CD14-positive monocyte (primary cell): Measurements from ENCODE around the gene ART4. TPM values are rescaled to one million over a fixed set of nuclear protein-coding genes. Genes with fewer than 3 reads are reported as not detected.

Source experiments
- DNase-seq, 3 donors: peaks; one replicate each; pipeline ENCODE4 v3.0.0-alpha.2; 2011 to 2022
- H2AFZ ChIP-seq: 2 replicates; pipeline ENCODE4 v1.6.0; 2012; ENCODE audit warnings: mild to moderate bottlenecking, low read depth, low read length, inconsistent platforms; ENCODE audit not compliant: insufficient read depth, poor library complexity, severe bottlenecking
- H3K27ac ChIP-seq, 2 donors: 1 replicate in 1 of 2; 2 replicates in 1 of 2; pipeline ENCODE4 v1.5.1; 2012 to 2013; ENCODE audit warnings: low read length in 2 of 2, control low read depth in 1 of 2, inconsistent platforms in 1 of 2, low read depth in 1 of 2, mild to moderate bottlenecking in 1 of 2
- H3K27me3 ChIP-seq, 2 donors: one replicate each; pipeline versions ENCODE4 v1.6.0 to v1.6.1; 2011 to 2013; ENCODE audit warnings: low read length in 2 of 2; ENCODE audit not compliant: control insufficient read depth in 2 of 2, insufficient read depth in 2 of 2
- H3K36me3 ChIP-seq, 2 donors: replicated peaks in 1 of 2; 1 replicate in 1 of 2; 2 replicates in 1 of 2; pipeline versions ENCODE4 v1.5.1 to v1.6.1; 2012 to 2013; ENCODE audit warnings: low read length in 2 of 2, control low read depth in 1 of 2, inconsistent platforms in 1 of 2, mild to moderate bottlenecking in 1 of 2; ENCODE audit not compliant: insufficient read depth in 2 of 2, control insufficient read depth in 1 of 2
- H3K4me1 ChIP-seq, 2 donors: 1 replicate in 1 of 2; 2 replicates in 1 of 2; pipeline versions ENCODE4 v1.5.1 to v1.6.1; 2012 to 2013; ENCODE audit warnings: low read length in 2 of 2, control low read depth in 1 of 2, inconsistent platforms in 1 of 2, mild to moderate bottlenecking in 1 of 2, moderate library complexity in 1 of 2; ENCODE audit not compliant: insufficient read depth in 2 of 2, control insufficient read depth in 1 of 2
- H3K4me2 ChIP-seq: replicated peaks from 2 replicates; pipeline ENCODE3; 2012; ENCODE audit warnings: low read length, moderate library complexity, mild to moderate bottlenecking; ENCODE audit not compliant: poor library complexity, severe bottlenecking; ENCODE audit errors: extremely low read depth
- H3K4me3 ChIP-seq, 3 experiments: fragments of 200-600 bp in 1 of 3; sonication (generic) in 1 of 3; replicated peaks in 1 of 3; 1 replicate in 2 of 3; 2 replicates in 1 of 3; pipeline ENCODE4 v1.5.1; 2011 to 2013; ENCODE audit warnings: low read length in 3 of 3, mild to moderate bottlenecking in 3 of 3, control low read depth in 2 of 3, low read depth in 2 of 3, inconsistent platforms in 1 of 3, moderate library complexity in 1 of 3
- H3K79me2 ChIP-seq: 2 replicates; pipeline ENCODE4 v1.6.0; 2012; ENCODE audit warnings: mild to moderate bottlenecking, control low read depth, inconsistent platforms, low read length, moderate library complexity; ENCODE audit not compliant: insufficient read depth
- H3K9ac ChIP-seq: 2 replicates; pipeline ENCODE4 v1.6.0; 2017; ENCODE audit warnings: low read length, mild to moderate bottlenecking; ENCODE audit not compliant: insufficient read depth, poor library complexity, severe bottlenecking
- H3K9me3 ChIP-seq, 2 donors: replicated peaks in 1 of 2; 1 replicate in 1 of 2; 2 replicates in 1 of 2; pipeline versions ENCODE4 v1.5.1 to v1.6.1; 2012 to 2013; ENCODE audit warnings: low read length in 2 of 2, control low read depth in 1 of 2; ENCODE audit not compliant: control insufficient read depth in 1 of 2, insufficient read depth in 1 of 2
- H4K20me1 ChIP-seq: 2 replicates; pipeline ENCODE4 v1.6.0; 2012; ENCODE audit warnings: mild to moderate bottlenecking, low read length, control low read depth, moderate library complexity; ENCODE audit not compliant: insufficient read depth
- H3K27ac Mint-ChIP-seq, 7 donors: one replicate each; pipeline ENCODE4 v1.8.0; 2020; ENCODE audit warnings: mild to moderate bottlenecking in 7 of 7, mixed read lengths in 7 of 7, moderate library complexity in 6 of 7, inconsistent platforms in 2 of 7
- H3K27me3 Mint-ChIP-seq, 3 donors: one replicate each; pipeline ENCODE4 v1.8.0; 2021 to 2022; ENCODE audit warnings: low read depth in 3 of 3, mild to moderate bottlenecking in 3 of 3, mixed read lengths in 3 of 3, moderate library complexity in 3 of 3, inconsistent platforms in 1 of 3
- H3K36me3 Mint-ChIP-seq, 2 donors: one replicate each; pipeline ENCODE4 v1.8.0; 2020; ENCODE audit warnings: mixed read lengths in 2 of 2, inconsistent platforms in 1 of 2, mild to moderate bottlenecking in 1 of 2
- H3K4me1 Mint-ChIP-seq: one replicate; pipeline ENCODE4 v1.8.0; 2020; ENCODE audit warnings: mild to moderate bottlenecking, mixed read lengths
- H3K4me3 Mint-ChIP-seq, 2 donors: one replicate each; pipeline ENCODE4 v1.8.0; 2020; ENCODE audit warnings: mild to moderate bottlenecking in 2 of 2, mixed read lengths in 2 of 2, moderate library complexity in 1 of 2
- H3K9me3 Mint-ChIP-seq, 7 donors: one replicate each; pipeline ENCODE4 v1.8.0; 2020 to 2022; ENCODE audit warnings: mixed read lengths in 7 of 7, mild to moderate bottlenecking in 6 of 7, moderate library complexity in 6 of 7, inconsistent platforms in 2 of 7
- CTCF ChIP-seq: fragments of 200-600 bp; IDR thresholded peaks from one replicate; pipeline ENCODE4 v1.8.0; 2022; ENCODE audit warnings: antibody characterized with exemption, mild to moderate bottlenecking
- WGBS: methylation state at CpG from one replicate; pipeline ENCODE4 v1.1.5; 2013; ENCODE audit warnings: missing lambda C conversion rate; ENCODE audit not compliant: insufficient coverage; 5-methylcytosine and 5-hydroxymethylcytosine counted together
- intact Hi-C, 2 donors: fragments of 100-400 bp; cut with micrococcal nuclease; formaldehyde crosslinking; loops; one replicate each; pipeline versions ENCODE4 v1.15.0 to v1.15.1; 2023
- polyA plus RNA-seq, 3 donors: library from polyadenylated mRNA; depleted of rRNA in 1 of 3; unstranded in 2 of 3; stranded (reverse) in 1 of 3; fragments of 300-500 nt in 2 of 3; fragments of >200 nt in 1 of 3; fragmentation: Illumina TruSeq in 2 of 3; gene quantifications; 1 replicate in 2 of 3; 2 replicates in 1 of 3; pipeline ENCODE4 v1.2.3, GENCODE V29; 2012 to 2021

ART4 gene
- polyA plus RNA-seq, 3 donors, result not detected

GRCh38 chr12:14802721-14803010 is 40.7 kb downstream of the ART4 start:
- Histone ChIP-seq H3K9ac (peak overlapping the region; percentile 96), H3K36me3 (peaks cover 22 to 28% of the 10 kb centered on the region in 2 donors), H3K4me1 (peaks cover 24 to 34% of the 10 kb centered on the region in 2 donors), H3K4me2 (peak overlapping the region; percentile 85), H4K20me1 (no peaks in the 10 kb centered on the region), H3K27ac (peak overlapping the region; percentile 92 to 99), H3K4me3 (peak overlapping the region; percentile 78 to 92 (median 90)), H3K9me3 (no peaks in the 10 kb centered on the region), H2AFZ (peak overlapping the region; percentile 82), H3K79me2 (peaks cover 50% of the 10 kb centered on the region), H3K27me3 (no peaks in the 10 kb centered on the region)
- 0% methylated on average over 5 of the region's 7 CpGs for WGBS
- H3K9me3 Mint-ChIP-seq, result no peaks in the 10 kb centered on the region
- no peaks in the 10 kb centered on the region for H3K27me3 Mint-ChIP-seq
- H3K27ac Mint-ChIP-seq, result no peak overlapping the region
- intact Hi-C loops, result no loop called here
- H3K4me1 Mint-ChIP-seq, result peaks cover 23% of the 10 kb centered on the region
- H3K36me3 Mint-ChIP-seq, result peaks cover 27 to 29% of the 10 kb centered on the region in 2 donors
- no peak for DNase-seq
- H3K4me3 Mint-ChIP-seq, result no peak overlapping the region
- TF ChIP-seq CTCF, result no peak

- H3K36me3 Mint-ChIP-seq, result peaks cover 31 to 34% of the 10 kb centered on the region in 2 donors
- peaks cover 53% of the 10 kb centered on the region for H3K79me2 ChIP-seq
- H3K4me1 Mint-ChIP-seq, result peaks cover 23% of the 10 kb centered on the region
- H3K4me2 ChIP-seq, result peak overlapping the region; percentile 85
- intact Hi-C loops, result no loop called here
- H3K4me3 Mint-ChIP-seq, result no peak overlapping the region
- H2AFZ ChIP-seq, result peak overlapping the region; percentile 82
- H3K9me3 Mint-ChIP-seq, result no peaks in the 10 kb centered on the region
- TF ChIP-seq CTCF, result no peak
- no peak for DNase-seq
- no peaks in the 10 kb centered on the region for H3K9me3 ChIP-seq
- peaks cover 24 to 34% of the 10 kb centered on the region in 2 donors for H3K4me1 ChIP-seq
- H4K20me1 ChIP-seq, result no peaks in the 10 kb centered on the region
- H3K4me3 ChIP-seq, result peak overlapping the region; percentile 78 to 92 (median 90)
- H3K36me3 ChIP-seq, result peaks cover 26 to 32% of the 10 kb centered on the region in 2 donors
- 60% methylated on average over 1 of the region's 4 CpGs for WGBS
- peak overlapping the region; percentile 96 for H3K9ac ChIP-seq
- no peak overlapping the region for H3K27ac Mint-ChIP-seq
- H3K27me3 ChIP-seq, result no peaks in the 10 kb centered on the region
- peak overlapping the region in 1 of 2 donors; percentile 99 for H3K27ac ChIP-seq
- H3K27me3 Mint-ChIP-seq, result no peaks in the 10 kb centered on the region
These were observed 41.1 kb downstream of the ART4 start for GRCh38 chr12:14802247-14802646.
